Neural cell (in vitro differentiated cells): ENCODE results near the gene STK38L.

Source experiments
- MXI1 ChIP-seq: fragments of 450-650 bp; conservative IDR thresholded peaks from 2 replicates; pipeline ENCODE4 v1.6.1; 2014; ENCODE audit warnings: antibody characterized with exemption, mild to moderate bottlenecking; ENCODE audit not compliant: poor library complexity, severe bottlenecking
- POLR2AphosphoS5 ChIP-seq: IDR thresholded peaks from 2 replicates; pipeline ENCODE4 v1.6.1; 2012
- TF ChIP-seq, protein P1 (sequence below): fragments of 450-650 bp; IDR thresholded peaks from 2 replicates; pipeline ENCODE4 v1.5.1; 2014; ENCODE audit warnings: antibody characterized with exemption, mild to moderate bottlenecking, moderate library complexity; ENCODE audit not compliant: poor library complexity, severe bottlenecking

DNA sequence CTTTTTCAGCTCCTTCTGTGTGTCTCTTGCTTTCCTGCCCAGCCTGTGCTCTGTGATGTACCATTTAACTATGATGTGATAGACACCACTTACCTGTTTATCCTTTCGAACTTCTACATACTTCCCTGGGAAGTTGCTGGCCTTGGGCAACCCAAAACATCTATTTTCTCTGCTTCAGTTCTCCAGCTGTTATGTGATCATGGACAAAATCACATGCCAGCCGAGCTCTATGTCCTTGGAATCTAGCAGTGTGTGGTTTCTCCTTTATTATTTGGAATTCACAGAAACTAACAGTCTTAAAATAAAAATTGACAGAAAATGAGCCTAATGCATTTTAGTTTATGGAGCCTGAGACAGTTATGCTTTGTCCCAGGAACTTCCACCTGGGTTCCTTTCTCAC, 111.4 kb downstream of the STK38L start:
- TF ChIP-seq, protein P1, sequence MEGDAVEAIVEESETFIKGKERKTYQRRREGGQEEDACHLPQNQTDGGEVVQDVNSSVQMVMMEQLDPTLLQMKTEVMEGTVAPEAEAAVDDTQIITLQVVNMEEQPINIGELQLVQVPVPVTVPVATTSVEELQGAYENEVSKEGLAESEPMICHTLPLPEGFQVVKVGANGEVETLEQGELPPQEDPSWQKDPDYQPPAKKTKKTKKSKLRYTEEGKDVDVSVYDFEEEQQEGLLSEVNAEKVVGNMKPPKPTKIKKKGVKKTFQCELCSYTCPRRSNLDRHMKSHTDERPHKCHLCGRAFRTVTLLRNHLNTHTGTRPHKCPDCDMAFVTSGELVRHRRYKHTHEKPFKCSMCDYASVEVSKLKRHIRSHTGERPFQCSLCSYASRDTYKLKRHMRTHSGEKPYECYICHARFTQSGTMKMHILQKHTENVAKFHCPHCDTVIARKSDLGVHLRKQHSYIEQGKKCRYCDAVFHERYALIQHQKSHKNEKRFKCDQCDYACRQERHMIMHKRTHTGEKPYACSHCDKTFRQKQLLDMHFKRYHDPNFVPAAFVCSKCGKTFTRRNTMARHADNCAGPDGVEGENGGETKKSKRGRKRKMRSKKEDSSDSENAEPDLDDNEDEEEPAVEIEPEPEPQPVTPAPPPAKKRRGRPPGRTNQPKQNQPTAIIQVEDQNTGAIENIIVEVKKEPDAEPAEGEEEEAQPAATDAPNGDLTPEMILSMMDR, result no peak
- TF ChIP-seq POLR2AphosphoS5 (no peak), MXI1 (no peak)
